Activated CD4-positive, CD25-positive, alpha-beta regulatory T cell (primary cell): ENCODE data around the gene NFIA.
"Not testable (repeated sequence)": the region's sequence is repeated elsewhere in the genome, so short reads cannot be mapped to it uniquely, and the experiment has no call there.

Source experiments
- DNase-seq, 4 experiments: peaks; one replicate each; lab custom pipeline; 2025; lab: John Stamatoyannopoulos, UW

Gene NFIA

DNA sequence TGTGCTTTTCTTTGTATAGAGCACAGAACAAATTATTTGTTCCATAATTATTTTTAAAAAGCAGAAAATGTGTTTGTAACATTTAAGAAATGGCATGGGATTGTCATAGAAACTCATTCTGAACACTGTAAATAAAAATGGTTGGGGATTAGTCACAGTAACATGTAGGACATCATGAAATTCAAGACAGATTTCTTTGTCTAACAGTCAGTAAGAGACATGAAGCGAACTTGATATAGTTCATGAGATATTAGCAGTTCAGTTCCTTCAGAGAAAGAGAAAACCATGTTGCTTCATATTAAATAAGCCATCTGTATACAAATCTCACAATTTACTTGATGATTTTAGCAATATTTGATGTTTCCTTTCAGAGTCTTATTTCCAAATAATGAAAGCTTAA lies 19.7 kb downstream of the NFIA start:
- DNase-seq, result no peak

DNA sequence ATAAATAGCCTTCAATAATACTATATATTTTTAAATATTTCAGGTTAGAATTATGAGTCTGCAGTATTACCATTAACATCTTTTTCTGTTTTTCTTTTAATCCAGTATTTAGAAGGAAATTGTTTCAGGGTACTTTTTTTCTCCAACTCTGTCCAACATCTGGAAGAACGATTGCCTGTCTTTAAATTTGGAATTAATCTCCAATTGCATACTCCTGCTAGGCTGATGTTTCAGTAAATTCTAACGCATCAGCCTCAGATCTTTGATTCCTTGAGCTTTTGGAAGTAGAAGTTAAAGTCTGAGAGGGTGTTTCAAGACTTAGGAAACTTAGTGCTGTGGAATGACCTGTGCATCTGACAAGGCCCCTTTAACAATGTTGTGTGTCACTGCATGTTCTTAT lies 20.3 kb downstream of the NFIA start:
- no peak for DNase-seq

DNA sequence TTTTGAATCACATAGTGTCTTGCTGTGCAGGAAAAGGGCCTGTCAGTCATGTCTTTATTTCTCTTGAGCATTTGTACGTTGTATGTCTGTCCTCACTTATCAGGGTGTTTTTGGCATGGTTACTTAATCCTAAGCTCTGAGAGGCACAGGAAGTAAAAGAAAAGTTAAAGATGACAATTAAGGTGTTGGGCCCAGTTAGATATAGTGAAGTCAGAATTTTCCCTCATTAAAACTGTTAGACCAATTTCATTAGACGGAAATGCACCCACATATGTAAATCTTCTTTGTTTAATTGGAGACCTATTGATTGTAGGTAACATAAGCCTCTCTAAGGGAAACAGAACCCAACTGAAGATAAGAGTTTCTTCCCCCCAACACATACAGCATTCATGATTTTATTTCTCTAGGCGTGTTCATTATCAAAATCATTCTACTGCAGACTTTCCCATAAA lies 21.9 kb downstream of the NFIA start:
- no peak for DNase-seq

DNA sequence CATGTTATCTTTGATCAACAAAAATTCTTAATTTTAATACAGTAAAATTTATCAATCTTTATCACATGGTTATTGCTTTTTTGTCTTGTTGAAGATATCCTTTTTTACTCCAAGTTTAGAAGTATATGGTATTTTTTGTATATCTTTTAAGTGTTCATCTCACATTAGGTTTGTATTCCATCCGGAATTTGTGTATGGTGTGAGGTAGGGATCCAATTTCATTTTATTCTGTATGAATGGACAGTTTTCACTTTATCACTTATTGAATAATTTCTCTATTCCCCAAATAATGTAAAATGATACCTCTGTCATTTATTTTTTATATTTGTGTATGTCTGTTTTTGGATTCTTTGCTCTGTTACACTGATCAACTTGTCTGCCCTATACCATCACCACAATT lies 25.3 kb downstream of the NFIA start:
- DNase-seq, result no peak

DNA sequence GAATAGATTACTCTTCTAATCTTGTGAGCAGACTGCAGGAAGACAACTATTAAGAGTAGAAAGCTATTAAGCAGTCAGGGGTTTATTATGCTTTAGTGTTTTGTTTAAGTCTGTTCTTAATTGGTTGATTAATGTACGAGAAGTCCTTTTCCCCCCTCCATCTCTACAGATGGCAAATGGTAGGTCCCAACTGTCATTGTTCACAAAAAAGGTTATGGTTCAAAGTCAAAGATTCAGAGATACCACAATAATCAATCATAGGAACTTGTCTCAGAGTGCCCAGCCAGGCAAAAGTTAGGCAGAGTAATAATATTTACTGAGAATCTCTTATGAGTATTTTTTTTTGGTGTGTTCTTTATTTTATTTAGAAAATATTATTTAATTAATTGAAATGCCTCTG lies 26.8 kb downstream of the NFIA start:
- no peak for DNase-seq

DNA sequence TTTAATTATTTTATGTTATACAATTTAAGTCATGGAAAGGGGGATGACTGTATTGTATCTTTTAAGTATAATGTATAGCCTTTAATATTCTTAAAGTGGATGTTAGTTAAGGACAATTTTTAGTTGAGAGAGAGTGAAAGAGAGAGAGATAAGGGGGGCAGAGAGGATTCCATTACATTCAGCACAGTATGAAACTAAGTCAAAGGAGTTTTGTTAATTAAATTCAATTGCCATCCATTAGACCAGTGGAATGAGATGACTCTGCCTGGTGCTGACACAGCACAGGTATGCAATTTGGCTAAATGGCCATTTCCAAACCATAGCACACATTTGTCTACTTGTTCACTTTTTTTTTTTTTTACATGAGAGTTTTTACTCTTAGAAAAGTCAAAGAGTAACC lies 27.5 kb downstream of the NFIA start:
- DNase-seq, result no peak

DNA sequence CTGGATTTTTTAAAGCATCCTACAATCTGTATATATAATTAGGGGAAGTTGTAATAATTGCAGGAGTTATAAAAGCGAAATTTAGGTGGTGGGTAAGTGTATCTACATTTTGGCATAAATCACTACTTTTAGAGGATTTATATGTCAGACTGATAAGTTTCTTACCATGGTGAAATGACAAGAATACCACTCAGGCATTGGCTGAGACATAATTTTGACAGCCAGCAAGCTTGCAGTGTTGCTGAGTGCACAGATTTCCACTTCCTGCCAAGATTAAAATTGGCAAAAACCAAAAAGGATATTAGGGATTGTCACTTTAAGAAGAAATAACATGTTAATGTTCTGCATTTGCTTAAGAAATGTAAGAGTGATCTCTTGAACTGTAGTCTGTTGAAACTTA lies 28.2 kb downstream of the NFIA start:
- DNase-seq, result no peak

DNA sequence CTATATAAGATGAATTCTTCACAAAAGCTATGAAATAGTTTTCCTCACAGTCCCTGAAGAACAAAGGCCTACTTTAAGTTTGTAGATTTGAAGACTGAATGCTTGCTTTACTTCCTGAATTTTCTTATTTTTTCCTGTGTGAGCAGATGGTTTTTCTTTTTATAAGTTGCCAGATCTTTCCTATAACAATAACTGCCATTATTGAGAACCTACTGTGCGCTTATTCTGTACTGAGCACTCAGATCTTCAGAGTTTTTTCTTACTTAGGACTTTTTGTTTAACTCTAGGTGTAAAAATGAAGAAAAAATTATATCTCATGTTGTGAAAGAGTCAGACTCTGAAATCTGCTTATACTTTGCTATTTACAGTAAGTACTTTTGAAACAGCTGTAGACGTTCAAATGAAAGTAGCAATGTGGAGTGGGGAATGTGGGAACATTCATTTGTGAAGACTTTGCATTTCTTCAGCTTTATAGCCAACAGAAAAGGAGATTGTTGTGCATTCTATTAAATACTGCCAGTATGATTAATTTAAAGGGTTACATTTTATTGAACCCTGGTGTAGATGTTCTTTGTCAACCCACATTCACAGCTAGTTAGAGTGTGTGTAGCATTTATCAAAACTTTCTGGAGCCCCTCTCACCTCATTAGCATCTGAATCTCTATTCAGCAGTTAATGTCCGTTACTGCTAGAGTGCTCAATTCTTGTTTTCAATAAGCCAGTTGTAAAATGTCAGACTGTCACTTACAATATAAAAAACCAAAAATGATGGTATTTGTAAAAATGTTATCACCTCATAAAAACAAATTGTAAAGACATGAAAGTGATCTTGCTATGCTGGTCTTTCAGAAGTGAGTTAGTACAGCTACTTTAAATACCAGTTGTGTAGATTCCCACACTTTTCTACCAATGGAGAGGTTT lies 29.0 kb downstream of the NFIA start:
- no peak for DNase-seq

DNA sequence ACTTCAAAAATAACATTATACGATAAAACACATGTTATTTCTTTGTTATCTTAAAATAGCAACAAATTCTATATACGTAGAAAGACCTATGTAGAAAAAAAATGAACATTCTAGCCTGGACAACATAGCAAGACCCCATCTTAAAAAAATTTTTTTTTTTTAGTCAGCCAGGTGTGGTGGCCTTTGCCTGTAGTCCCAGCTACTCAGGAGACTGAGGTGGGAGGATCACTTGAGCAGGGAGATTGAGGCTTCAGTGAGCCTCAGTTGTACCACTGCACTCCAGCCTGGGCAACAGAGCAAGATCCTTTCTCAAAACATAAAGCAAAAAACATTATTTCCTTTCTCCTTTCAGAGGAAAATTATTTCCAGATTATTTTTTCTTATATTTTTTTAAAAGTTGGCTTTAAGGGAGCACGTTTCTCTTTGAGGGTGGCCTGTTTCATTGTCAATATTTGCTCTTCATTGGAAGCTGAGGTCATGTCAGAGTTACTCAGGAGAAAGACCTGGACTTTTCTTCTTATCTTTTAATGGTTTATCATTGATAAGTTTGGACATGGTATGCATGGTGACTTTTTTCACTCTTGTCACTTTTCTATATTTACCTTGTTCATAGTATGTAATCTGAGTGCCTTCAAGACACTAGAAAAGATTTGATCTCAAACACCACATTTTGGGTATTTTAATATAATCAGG lies 32.0 kb downstream of the NFIA start:
- DNase-seq, result no peak

DNA sequence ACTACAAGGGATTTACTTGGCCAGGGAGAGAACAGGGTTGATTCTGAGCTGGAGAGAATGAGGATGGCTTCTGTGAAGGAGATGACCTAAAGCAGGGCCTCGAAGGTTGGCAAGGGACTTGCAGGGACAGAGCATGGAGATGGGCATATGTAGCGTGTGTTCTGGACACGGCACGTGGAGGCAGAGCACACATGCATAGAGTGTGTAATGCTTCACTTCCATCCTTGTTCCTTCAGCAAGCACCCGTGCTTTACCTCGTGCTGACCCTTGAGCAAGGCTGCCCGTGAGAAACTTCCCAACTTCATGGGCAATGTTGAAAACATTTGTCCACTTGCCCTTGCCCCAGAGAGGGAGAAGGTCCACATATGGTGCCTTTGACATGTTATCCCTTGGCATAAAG lies 33.1 kb downstream of the NFIA start:
- no peak for DNase-seq

DNA sequence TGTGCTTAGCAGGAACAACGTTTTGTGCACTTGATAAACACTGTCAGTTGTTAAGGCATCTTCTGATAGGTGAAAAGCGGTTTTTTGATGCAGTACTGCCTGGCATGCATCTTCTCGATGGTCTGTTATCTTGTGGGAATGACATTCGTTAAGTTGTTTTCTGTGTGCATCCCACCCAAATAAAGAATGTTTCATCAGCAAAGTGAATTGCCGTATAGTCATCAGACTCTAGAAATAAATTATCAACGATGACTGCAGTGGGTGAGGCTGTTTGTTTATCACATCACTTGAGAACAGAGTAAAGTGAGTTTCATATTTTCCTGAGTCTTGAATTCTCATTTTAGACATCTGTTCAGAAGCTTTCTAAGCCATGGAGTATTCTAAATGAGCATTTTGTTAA lies 34.1 kb downstream of the NFIA start:
- no peak for DNase-seq

DNA sequence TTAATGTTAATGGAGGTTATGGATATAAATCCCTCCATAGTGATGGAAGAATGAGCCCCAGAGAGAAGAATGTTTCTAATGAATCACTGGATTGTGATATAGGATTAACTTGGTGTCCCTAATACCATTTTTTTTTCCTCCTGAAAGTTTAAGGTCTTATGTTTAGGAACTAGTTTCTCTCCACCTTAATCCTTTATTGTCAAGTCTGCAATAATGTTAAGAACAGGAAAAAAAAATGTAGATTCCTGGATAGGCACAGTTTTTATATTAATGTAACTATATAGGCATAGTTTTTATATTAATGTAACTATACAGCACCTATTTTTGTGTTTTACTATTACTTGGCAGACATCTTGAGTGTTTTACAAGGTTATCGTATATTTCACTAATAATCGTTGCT lies 34.9 kb downstream of the NFIA start:
- DNase-seq, result no peak

DNA sequence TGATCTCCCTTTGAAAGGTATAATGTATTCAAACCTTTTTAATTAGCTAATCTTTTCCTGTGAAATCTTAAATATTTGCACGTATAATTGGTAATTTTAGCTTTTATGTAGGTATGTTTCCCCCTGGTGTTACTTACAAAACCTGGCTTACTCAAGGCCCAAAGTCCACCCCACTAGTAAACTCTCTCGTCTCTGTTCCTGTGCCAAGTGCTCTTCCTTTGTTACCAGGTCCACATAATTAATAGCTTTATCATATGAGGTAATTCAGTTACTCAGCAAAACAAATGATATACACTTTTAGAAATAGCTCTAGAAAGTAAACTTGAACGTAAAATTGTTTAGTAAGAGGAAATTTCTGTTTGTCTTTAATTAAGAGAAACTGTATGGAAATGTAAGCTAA lies 36.7 kb downstream of the NFIA start:
- no peak for DNase-seq

DNA sequence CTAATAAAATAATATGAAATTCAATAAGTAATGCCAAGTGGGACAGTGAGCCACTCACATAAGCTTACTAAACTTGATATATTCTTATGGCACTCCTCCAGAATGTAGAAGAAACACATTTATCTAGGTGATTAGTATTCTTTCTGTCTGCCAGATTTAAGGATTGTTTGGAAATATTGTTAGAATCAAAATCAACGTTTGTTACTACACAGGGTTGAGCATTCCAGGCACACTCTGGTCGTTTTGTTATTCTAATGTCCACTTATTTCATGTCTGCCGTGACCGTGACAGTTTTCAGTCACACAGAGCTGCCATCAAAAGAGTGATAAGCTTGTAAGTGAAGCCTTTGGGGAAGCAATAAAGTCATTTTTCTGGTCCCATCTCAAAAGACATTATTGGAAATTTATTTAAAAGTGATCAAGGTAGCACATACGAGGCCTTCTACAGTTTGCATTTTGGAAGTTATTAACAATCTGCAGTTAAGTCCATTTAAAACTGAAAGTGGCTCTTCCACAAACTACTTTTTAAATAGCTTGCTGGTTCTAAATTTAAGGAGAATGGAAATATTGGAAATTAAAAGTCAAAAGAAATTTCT lies 38.0 kb downstream of the NFIA start:
- DNase-seq, result no peak

DNA sequence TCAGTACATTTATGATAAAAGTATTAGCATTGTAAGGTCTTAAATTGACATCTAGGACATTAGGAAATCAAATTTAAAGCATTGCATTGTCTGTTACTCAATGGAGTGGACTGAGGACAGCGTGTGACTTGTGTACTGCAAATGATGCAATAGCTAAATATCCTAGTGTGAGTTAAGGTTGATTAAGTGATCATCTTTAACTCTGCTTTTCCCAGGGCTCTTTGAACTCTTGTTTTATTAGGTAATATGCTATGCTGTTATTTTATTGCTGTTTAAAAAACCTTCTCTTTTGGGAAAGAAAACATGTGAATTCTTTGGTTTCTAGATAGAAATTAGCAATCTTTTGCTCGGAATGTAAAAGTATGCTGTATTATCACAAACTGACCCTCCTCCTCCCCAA lies 38.6 kb downstream of the NFIA start:
- no peak for DNase-seq

DNA sequence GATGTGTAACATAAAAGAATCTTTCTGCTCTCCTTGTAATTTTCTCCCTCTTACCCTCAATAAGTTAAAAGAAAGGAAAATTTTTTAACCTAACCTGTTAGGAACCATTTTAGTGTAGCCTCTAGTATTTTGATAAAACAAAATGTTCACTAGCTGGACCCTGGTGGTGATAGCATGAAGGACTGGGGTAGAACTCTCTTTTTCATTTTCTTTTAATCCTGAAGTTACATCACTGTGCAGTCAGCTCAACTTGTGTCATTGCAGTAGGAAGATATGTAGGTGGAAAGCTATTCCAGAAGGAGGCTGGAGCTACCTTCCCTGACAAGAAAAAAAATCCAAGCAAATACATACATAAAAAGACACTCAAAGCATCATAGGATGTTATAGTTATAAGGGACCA lies 39.3 kb downstream of the NFIA start:
- no peak for DNase-seq

DNA sequence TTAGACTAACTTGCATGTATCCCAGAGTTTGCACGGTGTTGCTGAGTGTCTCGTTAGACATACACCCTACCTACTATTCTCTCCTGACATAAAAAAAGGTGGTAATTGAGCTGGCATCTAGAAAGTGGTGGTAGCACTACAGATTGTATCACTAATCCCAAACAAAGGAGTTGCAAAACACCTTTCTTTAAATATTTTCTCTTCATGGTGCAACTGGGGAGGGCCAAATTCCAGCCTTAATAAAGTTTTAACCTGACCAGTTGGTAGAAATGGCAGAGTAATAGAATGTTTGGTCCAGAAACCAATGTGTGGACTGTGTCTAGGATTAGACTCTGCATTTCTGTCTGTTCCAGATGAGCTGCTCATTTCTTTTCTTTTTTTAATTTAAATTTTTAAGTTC lies 40.0 kb downstream of the NFIA start:
- no peak for DNase-seq

DNA sequence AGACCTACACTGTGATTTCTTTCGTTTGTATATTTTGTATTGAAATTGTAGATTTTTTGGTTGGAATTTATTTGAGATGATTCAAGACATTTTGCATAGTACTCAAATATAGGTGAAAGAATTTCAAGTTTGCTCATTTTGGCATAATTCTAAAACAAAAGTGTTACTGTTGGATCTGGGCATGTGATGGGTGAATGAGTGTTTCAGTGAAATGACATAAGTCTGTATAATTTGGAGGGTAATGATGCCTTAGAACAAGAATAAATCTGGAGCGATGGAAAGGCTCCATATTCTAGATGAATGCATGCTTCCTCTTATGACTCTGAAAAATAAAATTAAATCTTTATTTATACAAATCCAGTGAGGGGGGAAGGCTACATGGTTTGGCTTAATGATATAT lies 41.0 kb downstream of the NFIA start:
- DNase-seq, result no peak

DNA sequence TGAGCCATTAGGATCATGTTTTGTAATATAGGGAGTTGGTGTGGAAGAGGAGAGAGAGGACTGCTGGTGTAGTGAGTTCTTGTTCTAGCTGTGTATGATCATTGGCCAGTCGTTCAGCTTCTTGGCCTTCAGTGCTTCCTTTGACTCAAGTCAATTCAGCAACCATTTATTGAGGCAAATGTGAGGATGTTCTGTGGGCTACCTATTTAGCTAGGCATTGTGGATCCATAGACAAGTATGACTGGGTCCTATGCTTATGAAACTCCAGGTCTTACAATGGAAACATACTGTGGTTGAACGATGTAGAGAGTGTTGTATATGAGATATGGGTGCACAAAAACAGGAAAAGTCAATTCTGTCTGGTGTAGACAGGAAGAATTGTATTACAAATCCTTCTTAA lies 41.7 kb downstream of the NFIA start:
- DNase-seq, result no peak

DNA sequence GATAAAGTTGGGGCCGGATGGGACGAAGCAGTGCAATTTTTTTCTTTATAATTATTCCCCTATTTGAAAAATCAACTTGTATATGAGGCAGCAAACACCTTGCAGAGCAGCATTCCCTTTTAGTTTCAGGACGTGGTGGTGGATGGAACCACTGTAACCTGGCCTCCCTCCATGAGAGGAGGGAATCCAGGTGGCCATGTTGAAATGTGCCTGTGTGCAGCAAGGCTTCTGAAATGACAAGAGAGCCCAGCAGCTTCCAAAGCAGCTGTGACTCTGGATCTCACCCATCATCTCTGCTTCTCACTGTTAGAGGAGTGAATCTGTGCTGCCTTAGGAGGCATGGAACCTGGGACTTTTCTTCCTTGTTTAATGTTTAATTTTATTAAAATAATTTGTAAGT lies 42.3 kb downstream of the NFIA start:
- DNase-seq, result no peak

DNA sequence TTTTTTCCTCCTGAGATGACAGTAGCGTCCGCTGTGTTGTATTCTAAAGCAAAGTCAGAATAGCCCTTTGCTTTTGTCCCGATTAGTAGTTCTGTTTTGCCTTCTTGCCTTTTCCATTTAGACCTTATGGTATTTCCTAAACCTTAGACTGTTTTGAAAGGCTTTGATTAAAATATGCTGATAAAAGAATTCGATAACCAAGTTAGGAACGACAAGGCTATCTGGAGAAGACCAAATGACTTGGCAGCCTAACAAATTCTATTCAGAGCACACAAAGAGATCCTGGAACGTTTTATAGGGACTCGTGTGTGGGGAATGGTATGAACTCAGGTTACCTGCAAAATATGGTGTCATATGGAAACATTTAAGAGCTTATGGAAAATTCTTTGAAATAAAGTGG lies 42.9 kb downstream of the NFIA start:
- no peak for DNase-seq

DNA sequence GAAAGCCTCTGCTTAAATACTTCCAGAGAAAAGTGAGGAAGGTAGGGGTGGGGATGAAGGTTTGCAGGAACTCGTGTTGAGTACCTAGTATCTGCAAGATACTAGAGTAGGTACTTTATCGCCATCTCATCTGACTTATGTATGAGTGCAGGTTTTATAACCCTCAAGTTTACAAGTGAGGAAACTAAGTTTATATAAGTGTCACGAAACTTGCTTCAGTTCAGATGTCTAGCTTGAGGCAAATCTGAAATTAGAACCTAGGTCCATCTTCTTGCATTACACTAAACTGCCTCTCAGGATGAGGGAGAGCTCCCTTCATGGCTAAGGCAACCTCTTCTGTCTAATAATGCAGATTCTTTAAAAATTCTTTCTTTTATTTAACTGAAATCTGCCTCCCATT lies 43.5 kb downstream of the NFIA start:
- no peak for DNase-seq

DNA sequence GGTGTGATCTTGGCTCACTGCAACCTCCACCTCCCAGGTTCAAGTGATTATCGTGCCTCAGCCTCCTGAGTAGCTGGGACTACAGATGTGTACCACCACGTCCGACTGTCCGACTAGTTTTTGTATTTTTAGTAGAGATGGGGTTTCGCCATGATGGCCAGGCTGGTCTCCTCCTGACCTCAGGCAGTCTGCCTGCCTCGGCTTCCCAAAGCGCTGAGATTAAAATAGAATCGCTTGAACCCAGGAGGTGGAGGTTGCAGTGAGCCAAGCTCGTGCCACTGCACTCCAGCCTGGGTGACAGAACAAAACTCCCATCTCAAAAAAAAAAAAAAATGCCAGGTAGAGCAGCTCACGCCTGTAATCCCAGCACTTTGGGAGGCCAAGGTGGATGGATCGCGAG lies 44.5 kb downstream of the NFIA start:
- not testable (repeated sequence) for DNase-seq
